Medulla oblongata (tissue), 1 donor: ENCODE results near the gene MYL9.
A peak's percentile ranks its signal among the peaks of the same experiment; 100 is the strongest.
"Not testable (repeated sequence)": the region's sequence is repeated elsewhere in the genome, so short reads cannot be mapped to it uniquely, and the experiment has no call there.

Experiments
- DNase-seq: peaks from one replicate; pipeline ENCODE4 v3.0.0-alpha.2; 2015; ENCODE audit errors: extremely low spot score

Gene MYL9

GRCh38 chr20:36541227-36541767 is at the start of gene MYL9:
TSS of gene MYL9 (plus strand) at chr20:36541519. CDS start at chr20:36544885, 3,366 bp downstream.
- DNase-seq = no peak

GRCh38 chr20:36491901-36492617 is 49.3 kb upstream of the MYL9 start:
- DNase-seq = no peak

- peak; percentile 35 for DNase-seq
Measured at GRCh38 chr20:36493051-36493800, 48.1 kb upstream of the MYL9 start.

GRCh38 chr20:36493801-36494114 is 47.6 kb upstream of the MYL9 start:
- DNase-seq = peak; percentile 55

GRCh38 chr20:36496707-36497669 is 44.3 kb upstream of the MYL9 start:
- no peak for DNase-seq

GRCh38 chr20:36497856-36498255 is 43.5 kb upstream of the MYL9 start:
- DNase-seq = no peak

- DNase-seq = no peak
Measured at GRCh38 chr20:36498386-36499179, 42.7 kb upstream of the MYL9 start.

GRCh38 chr20:36499211-36499610 is 42.1 kb upstream of the MYL9 start:
- no peak for DNase-seq

GRCh38 chr20:36499723-36500501 is 41.4 kb upstream of the MYL9 start:
- no peak for DNase-seq

GRCh38 chr20:36501367-36502006 is 39.8 kb upstream of the MYL9 start:
- DNase-seq = no peak

GRCh38 chr20:36504295-36504694 is 37.0 kb upstream of the MYL9 start:
- no peak for DNase-seq

GRCh38 chr20:36506253-36506652 is 35.1 kb upstream of the MYL9 start:
- no peak for DNase-seq

GRCh38 chr20:36507746-36508145 is 33.6 kb upstream of the MYL9 start:
- no peak for DNase-seq

GRCh38 chr20:36519012-36519719 is 22.2 kb upstream of the MYL9 start:
- no peak for DNase-seq

GRCh38 chr20:36519944-36520343 is 21.4 kb upstream of the MYL9 start:
- no peak for DNase-seq

GRCh38 chr20:36521526-36521925 is 19.8 kb upstream of the MYL9 start:
- DNase-seq = no peak

GRCh38 chr20:36522412-36522811 is 18.9 kb upstream of the MYL9 start:
- DNase-seq = not testable (repeated sequence)

- no peak for DNase-seq
Measured at GRCh38 chr20:36523341-36523740, 18.0 kb upstream of the MYL9 start.
